Measurements from ENCODE around the gene RCAN3.

The RCAN3 gene

GRCh38 chr1:24584171-24584647 lies 81.6 kb downstream of the RCAN3 start:
- CTCF ChIA-PET: interaction anchor here (0.6 kb wide), 1 partner anchor 100 kb away, joined by 5 read pairs; no protein-coding TSS in a partner anchor
- TF ChIP-seq CTCF (conservative IDR thresholded peaks at IDR 0.05; ENCODE audit: low read depth): no peak
- H3K27ac ChIP-seq: no peak overlapping the region
- POLR2A ChIA-PET (ENCODE audit: low non-redundant PET): interaction anchor here (0.6 kb wide), 1 partner anchor 55 kb away, joined by 5 read pairs; no protein-coding TSS in a partner anchor
- no peak for DNase-seq (ENCODE audit: low spot score)

GRCh38 chr1:24586119-24586518 lies 83.5 kb downstream of the RCAN3 start:
- DNase-seq (ENCODE audit: low spot score): no peak
- no peak overlapping the region for H3K27ac ChIP-seq
- no peak for TF ChIP-seq CTCF (conservative IDR thresholded peaks at IDR 0.05; ENCODE audit: low read depth)
- ChIA-PET CTCF (interaction anchor here (0.6 to 1.7 kb wide), 4 partner anchors 10 to 387 kb away, joined by 3 to 8 read pairs (median 4); no protein-coding TSS in a partner anchor), POLR2A (ENCODE audit: low non-redundant PET) (no interaction called here)

GRCh38 chr1:24586970-24587820 lies 84.6 kb downstream of the RCAN3 start:
- TF ChIP-seq CTCF (conservative IDR thresholded peaks at IDR 0.05; ENCODE audit: low read depth): peak; percentile 74
- CTCF ChIA-PET: interaction anchor here (0.5 to 1.7 kb wide), 25 partner anchors 9 to 593 kb away, joined by 3 to 8 read pairs (median 3); partner anchors contain the start of gene NCMAP
- POLR2A ChIA-PET (ENCODE audit: low non-redundant PET): no interaction called here
- no peak overlapping the region for H3K27ac ChIP-seq
- DNase-seq (ENCODE audit: low spot score): peak; percentile 62

- H3K27ac ChIP-seq: no peak overlapping the region
- DNase-seq (ENCODE audit: low spot score): no peak
- no peak for TF ChIP-seq CTCF (conservative IDR thresholded peaks at IDR 0.05; ENCODE audit: low read depth)
- ChIA-PET CTCF (interaction anchor here (1.3 kb wide), 1 partner anchor 21 kb away, joined by 3 read pairs; no protein-coding TSS in a partner anchor), POLR2A (ENCODE audit: low non-redundant PET) (no interaction called here)
Observed at GRCh38 chr1:24588573-24588972, 85.9 kb downstream of the RCAN3 start.

GRCh38 chr1:24589200-24589599 lies 86.6 kb downstream of the RCAN3 start:
- DNase-seq (ENCODE audit: low spot score): no peak
- no peak overlapping the region for H3K27ac ChIP-seq
- ChIA-PET POLR2A (ENCODE audit: low non-redundant PET) (no interaction called here), CTCF (no interaction called here)
- TF ChIP-seq CTCF (conservative IDR thresholded peaks at IDR 0.05; ENCODE audit: low read depth): no peak

Data from RWPE1 (cell line).